ENCODE results near the gene RND1.
"Not testable (repeated sequence)": the region's sequence is repeated elsewhere in the genome, so short reads cannot be mapped to it uniquely, and the experiment has no call there.

RND1 gene

DNA sequence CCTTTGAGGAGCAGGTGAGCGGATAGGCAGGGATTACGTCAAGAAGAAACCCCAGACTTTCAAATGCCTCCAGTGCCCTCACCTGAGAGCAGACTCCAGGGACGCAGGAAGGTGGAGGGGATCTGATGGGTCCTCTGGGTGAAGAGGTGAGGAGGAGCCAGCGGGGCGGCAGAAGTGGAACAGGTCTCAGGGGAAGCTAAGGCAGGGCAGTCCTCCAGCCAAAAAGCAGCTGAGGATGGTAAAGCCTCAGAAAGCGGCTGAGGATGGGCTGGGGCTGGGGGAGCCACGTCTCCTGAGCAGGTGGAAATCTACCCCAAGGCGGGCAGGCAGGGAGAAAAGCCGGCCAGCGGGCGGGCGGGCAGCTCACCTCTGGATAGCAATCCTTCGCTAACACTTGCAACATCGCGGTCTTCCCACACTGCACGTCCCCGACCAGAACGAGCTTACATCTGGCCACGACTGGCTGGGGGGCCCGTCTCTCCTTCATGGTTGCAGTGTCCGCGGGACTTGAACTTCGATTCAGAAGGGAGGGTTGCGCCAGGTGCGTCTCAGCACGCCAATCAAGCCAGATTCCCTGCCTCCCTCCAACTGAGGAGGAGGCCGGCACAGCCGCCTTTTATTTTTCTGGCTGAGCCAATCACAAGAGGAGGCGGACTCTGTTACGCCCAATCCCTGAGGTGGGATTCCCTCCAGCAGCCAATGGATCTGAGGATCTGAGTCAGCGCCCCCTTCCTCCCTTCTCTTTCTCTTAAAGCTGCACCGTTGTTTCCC is at the start of gene RND1:
TSS of gene RND1 (minus strand) at position 590 of the 771 bp plus-strand sequence. CDS start at position 487, 103 bp downstream.
- no peaks in the 10 kb centered on the region for H3K4me1 ChIP-seq (ENCODE audit: control insufficient read depth, insufficient read depth, low read length, unreplicated experiment)
- no peaks in the 10 kb centered on the region for H3K36me3 ChIP-seq (ENCODE audit: insufficient read depth, low read length)
- H3K27ac ChIP-seq (ENCODE audit: low read depth, low read length): no peak within 1 kb of the TSS
- peak within 1 kb of the TSS; percentile 70 for H3K4me3 ChIP-seq (ENCODE audit: low read depth, low read length)
- no peaks in the 10 kb centered on the region for H3K79me2 ChIP-seq (ENCODE audit: control insufficient read depth, insufficient read depth, low read length, unreplicated experiment)
- H3K27me3 ChIP-seq (ENCODE audit: insufficient read depth, low read length): peaks cover 41% of the 10 kb centered on the region
- H2AFZ ChIP-seq (ENCODE audit: low read length, unreplicated experiment): peak within 1 kb of the TSS; percentile 61

- Histone ChIP-seq H3K27ac (ENCODE audit: low read depth, low read length) (no peak overlapping the region), H2AFZ (ENCODE audit: low read length, unreplicated experiment) (no peak overlapping the region), H3K79me2 (ENCODE audit: control insufficient read depth, insufficient read depth, low read length, unreplicated experiment) (no peaks in the 10 kb centered on the region), H3K4me1 (ENCODE audit: control insufficient read depth, insufficient read depth, low read length, unreplicated experiment) (no peaks in the 10 kb centered on the region), H3K36me3 (ENCODE audit: insufficient read depth, low read length) (no peaks in the 10 kb centered on the region), H3K4me3 (ENCODE audit: low read depth, low read length) (no peak overlapping the region), H3K27me3 (ENCODE audit: insufficient read depth, low read length) (no peaks in the 10 kb centered on the region)
Measured at GRCh38 chr12:48910196-48910595, 44.5 kb upstream of the RND1 start.

DNA sequence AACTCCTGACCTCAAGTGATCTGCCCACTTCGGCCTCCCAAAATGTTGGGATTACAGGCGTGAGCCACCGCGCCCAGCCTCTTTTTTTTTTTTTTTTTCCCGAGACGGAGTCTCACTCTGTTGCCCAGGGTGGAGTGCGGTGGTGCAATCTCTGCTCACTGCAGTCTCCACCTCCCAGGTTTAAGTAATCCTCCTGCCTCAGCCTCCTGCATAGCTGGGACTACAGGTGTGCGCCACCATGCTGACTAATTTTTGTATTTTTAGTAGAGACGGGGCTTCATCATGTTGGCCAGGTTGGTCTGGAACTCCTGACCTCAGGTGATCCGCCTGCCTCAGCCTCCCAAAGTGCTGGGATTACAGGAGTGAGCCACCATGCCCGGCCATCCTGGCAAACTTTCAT is 44.0 kb upstream of the RND1 start:
- H3K27me3 ChIP-seq (ENCODE audit: insufficient read depth, low read length); H3K27ac ChIP-seq (ENCODE audit: low read depth, low read length); H3K4me3 ChIP-seq (ENCODE audit: low read depth, low read length); H3K4me1 ChIP-seq (ENCODE audit: control insufficient read depth, insufficient read depth, low read length, unreplicated experiment); H2AFZ ChIP-seq (ENCODE audit: low read length, unreplicated experiment); H3K36me3 ChIP-seq (ENCODE audit: insufficient read depth, low read length); H3K79me2 ChIP-seq (ENCODE audit: control insufficient read depth, insufficient read depth, low read length, unreplicated experiment): not testable (repeated sequence)

DNA sequence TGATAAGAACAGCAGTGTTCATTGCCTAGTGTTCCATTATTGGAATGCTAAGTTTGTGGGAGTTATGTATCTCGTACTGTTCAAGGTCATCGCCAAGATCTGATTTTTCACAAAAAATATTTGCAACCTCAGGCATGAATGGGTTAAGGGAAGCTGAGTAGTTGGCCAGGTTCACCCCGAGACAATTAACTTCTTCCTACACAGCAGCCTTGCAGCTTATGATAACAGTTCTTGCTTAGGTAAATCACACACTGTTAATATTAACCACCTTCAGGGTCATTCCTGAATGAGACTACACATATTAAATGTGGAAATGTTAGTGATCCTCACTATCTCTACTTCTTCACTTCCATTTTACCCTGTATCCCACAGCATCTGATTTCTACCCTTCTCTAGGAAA is 41.6 kb upstream of the RND1 start:
- no peaks in the 10 kb centered on the region for H3K36me3 ChIP-seq (ENCODE audit: insufficient read depth, low read length)
- H3K4me3 ChIP-seq (ENCODE audit: low read depth, low read length): no peak overlapping the region
- no peak overlapping the region for H3K27ac ChIP-seq (ENCODE audit: low read depth, low read length)
- H3K27me3 ChIP-seq (ENCODE audit: insufficient read depth, low read length): 0 out of 2 replicates have a peak, but pooled peaks cover 5% of the 10 kb centered on the region
- H2AFZ ChIP-seq (ENCODE audit: low read length, unreplicated experiment): no peak overlapping the region
- H3K79me2 ChIP-seq (ENCODE audit: control insufficient read depth, insufficient read depth, low read length, unreplicated experiment): no peaks in the 10 kb centered on the region
- peaks cover 4% of the 10 kb centered on the region for H3K4me1 ChIP-seq (ENCODE audit: control insufficient read depth, insufficient read depth, low read length, unreplicated experiment)

DNA sequence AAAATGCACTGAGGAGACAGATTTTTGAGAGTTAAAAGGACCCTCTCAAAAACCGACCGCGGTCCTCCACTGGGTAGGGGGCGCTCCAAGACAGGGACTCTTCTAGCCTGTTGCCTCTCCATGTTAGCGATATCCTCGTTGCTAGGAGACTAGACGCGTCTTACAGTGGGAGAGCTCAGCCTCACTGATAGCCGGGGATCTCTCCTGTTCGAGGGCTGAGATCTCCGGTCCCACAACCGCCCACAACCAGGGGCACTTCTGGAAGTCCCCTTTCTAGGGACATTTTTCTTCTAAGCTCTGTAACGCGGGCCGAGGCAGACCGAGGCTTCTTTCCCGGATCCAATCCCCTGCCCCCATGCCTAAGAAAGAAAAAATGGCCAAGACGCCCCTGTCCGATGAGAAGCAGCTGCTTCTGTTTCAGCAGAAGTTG is 38.3 kb upstream of the RND1 start:
- H3K36me3 ChIP-seq (ENCODE audit: insufficient read depth, low read length): no peaks in the 10 kb centered on the region
- peaks cover 4% of the 10 kb centered on the region for H3K4me1 ChIP-seq (ENCODE audit: control insufficient read depth, insufficient read depth, low read length, unreplicated experiment)
- H2AFZ ChIP-seq (ENCODE audit: low read length, unreplicated experiment): peak overlapping the region; percentile 39
- no peak overlapping the region for H3K27ac ChIP-seq (ENCODE audit: low read depth, low read length)
- H3K27me3 ChIP-seq (ENCODE audit: insufficient read depth, low read length): 0 out of 2 replicates have a peak, but pooled peaks cover 5% of the 10 kb centered on the region
- H3K79me2 ChIP-seq (ENCODE audit: control insufficient read depth, insufficient read depth, low read length, unreplicated experiment): no peaks in the 10 kb centered on the region
- H3K4me3 ChIP-seq (ENCODE audit: low read depth, low read length): peak overlapping the region; percentile 66

GRCh38 chr12:48903363-48903981 is 37.8 kb upstream of the RND1 start:
- Histone ChIP-seq H3K4me1 (ENCODE audit: control insufficient read depth, insufficient read depth, low read length, unreplicated experiment) (peaks cover 4% of the 10 kb centered on the region), H3K27ac (ENCODE audit: low read depth, low read length) (no peak overlapping the region), H2AFZ (ENCODE audit: low read length, unreplicated experiment) (no peak overlapping the region)

GRCh38 chr12:48901278-48901677 is 35.6 kb upstream of the RND1 start:
- H3K4me3 ChIP-seq (ENCODE audit: low read depth, low read length): no peak overlapping the region
- peaks cover 4% of the 10 kb centered on the region for H3K4me1 ChIP-seq (ENCODE audit: control insufficient read depth, insufficient read depth, low read length, unreplicated experiment)
- H3K79me2 ChIP-seq (ENCODE audit: control insufficient read depth, insufficient read depth, low read length, unreplicated experiment): no peaks in the 10 kb centered on the region
- no peaks in the 10 kb centered on the region for H3K36me3 ChIP-seq (ENCODE audit: insufficient read depth, low read length)
- H3K27me3 ChIP-seq (ENCODE audit: insufficient read depth, low read length): 0 out of 2 replicates have a peak, but pooled peaks cover 5% of the 10 kb centered on the region
- H2AFZ ChIP-seq (ENCODE audit: low read length, unreplicated experiment): no peak overlapping the region
- no peak overlapping the region for H3K27ac ChIP-seq (ENCODE audit: low read depth, low read length)

More at GRCh38 chr12:48903363-48903981, 37.8 kb upstream of the RND1 start:
- Histone ChIP-seq H3K27me3 (ENCODE audit: insufficient read depth, low read length) (0 out of 2 replicates have a peak, but pooled peaks cover 5% of the 10 kb centered on the region), H3K36me3 (ENCODE audit: insufficient read depth, low read length) (no peaks in the 10 kb centered on the region), H3K4me3 (ENCODE audit: low read depth, low read length) (no peak overlapping the region), H3K79me2 (ENCODE audit: control insufficient read depth, insufficient read depth, low read length, unreplicated experiment) (no peaks in the 10 kb centered on the region)

DNA sequence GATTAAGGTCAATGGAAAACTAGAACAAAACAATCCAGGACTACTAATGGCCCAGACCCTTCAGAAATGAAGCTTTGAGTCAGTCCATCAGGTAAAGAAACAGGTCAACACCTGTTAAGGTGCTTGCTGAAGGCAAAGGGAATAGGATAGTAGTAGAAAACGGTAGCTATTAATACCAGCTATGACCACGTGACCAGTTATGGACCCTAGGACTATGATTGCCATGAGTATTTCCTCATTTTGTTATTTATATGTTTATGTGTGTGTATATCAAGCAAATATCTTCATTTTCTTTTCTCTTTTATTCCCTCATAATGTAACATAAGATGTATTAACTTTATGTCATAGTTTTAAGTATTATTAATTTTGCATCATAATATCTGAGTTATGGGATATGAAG is 34.0 kb upstream of the RND1 start:
- H3K27ac ChIP-seq (ENCODE audit: low read depth, low read length): no peak overlapping the region
- no peaks in the 10 kb centered on the region for H3K79me2 ChIP-seq (ENCODE audit: control insufficient read depth, insufficient read depth, low read length, unreplicated experiment)
- 0 out of 2 replicates have a peak, but pooled peaks cover 5% of the 10 kb centered on the region for H3K27me3 ChIP-seq (ENCODE audit: insufficient read depth, low read length)
- no peak overlapping the region for H3K4me3 ChIP-seq (ENCODE audit: low read depth, low read length)
- H3K4me1 ChIP-seq (ENCODE audit: control insufficient read depth, insufficient read depth, low read length, unreplicated experiment): peaks cover 4% of the 10 kb centered on the region
- no peaks in the 10 kb centered on the region for H3K36me3 ChIP-seq (ENCODE audit: insufficient read depth, low read length)
- H2AFZ ChIP-seq (ENCODE audit: low read length, unreplicated experiment): no peak overlapping the region

GRCh38 chr12:48894271-48894670 is 28.6 kb upstream of the RND1 start:
- Histone ChIP-seq H3K27me3 (ENCODE audit: insufficient read depth, low read length) (peaks cover 6% of the 10 kb centered on the region; the same call in 1 of the 2 replicates), H3K36me3 (ENCODE audit: insufficient read depth, low read length) (no peaks in the 10 kb centered on the region), H3K27ac (ENCODE audit: low read depth, low read length) (no peak overlapping the region), H2AFZ (ENCODE audit: low read length, unreplicated experiment) (no peak overlapping the region), H3K4me3 (ENCODE audit: low read depth, low read length) (no peak overlapping the region), H3K4me1 (ENCODE audit: control insufficient read depth, insufficient read depth, low read length, unreplicated experiment) (no peaks in the 10 kb centered on the region), H3K79me2 (ENCODE audit: control insufficient read depth, insufficient read depth, low read length, unreplicated experiment) (no peaks in the 10 kb centered on the region)

DNA sequence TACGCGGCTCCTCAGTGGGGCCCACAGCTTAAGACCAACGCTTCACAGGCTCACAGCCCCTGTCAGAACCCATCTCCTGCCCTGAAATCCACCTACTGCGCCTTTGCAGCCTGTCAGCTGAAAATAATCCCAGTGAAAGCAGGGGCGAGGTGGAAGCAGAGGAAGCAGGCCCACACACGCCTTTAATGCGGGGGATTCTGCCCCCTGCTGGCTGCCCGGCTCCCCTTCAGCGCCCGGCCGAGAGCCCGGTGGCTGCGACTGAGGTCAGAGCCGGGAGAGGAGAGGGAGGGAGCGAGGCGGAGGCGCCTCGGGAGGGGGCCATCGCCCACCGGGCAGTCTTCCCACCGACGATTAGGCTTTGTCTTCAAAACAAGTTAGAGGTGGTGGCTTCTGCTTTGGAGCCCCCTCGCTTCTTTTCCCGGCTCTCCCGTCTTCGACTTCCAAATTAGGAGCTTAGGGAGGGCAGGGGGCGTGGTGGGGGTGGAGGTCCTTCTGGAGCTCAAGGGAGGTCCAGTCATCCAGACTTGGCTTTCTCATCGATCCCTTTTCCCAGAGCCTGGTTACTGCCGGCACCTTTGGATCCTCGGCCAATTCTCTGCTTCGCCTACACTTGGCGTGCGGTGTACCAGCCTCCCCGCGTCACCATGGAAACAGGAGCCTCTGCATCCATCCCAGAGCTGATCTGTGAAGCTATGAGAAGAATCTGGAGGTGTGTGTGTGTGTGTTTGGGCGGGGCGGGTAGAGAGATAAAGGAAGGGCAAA is 25.2 kb upstream of the RND1 start:
- peak overlapping the region; percentile 86 for H2AFZ ChIP-seq (ENCODE audit: low read length, unreplicated experiment)

More for the DNA sequence above, 25.2 kb upstream of the RND1 start:
- no peak overlapping the region for H3K27ac ChIP-seq (ENCODE audit: low read depth, low read length)
- no peaks in the 10 kb centered on the region for H3K79me2 ChIP-seq (ENCODE audit: control insufficient read depth, insufficient read depth, low read length, unreplicated experiment)
- no peaks in the 10 kb centered on the region for H3K4me1 ChIP-seq (ENCODE audit: control insufficient read depth, insufficient read depth, low read length, unreplicated experiment)
- no peaks in the 10 kb centered on the region for H3K36me3 ChIP-seq (ENCODE audit: insufficient read depth, low read length)
- peak overlapping the region; percentile 26; the same call in 1 of the 2 replicates for H3K4me3 ChIP-seq (ENCODE audit: low read depth, low read length)
- peaks cover 6% of the 10 kb centered on the region; the same call in 1 of the 2 replicates for H3K27me3 ChIP-seq (ENCODE audit: insufficient read depth, low read length)
